Measurements from ENCODE around the gene MSMB.
A peak's percentile ranks its signal among the peaks of the same experiment; 100 is the strongest.

The MSMB gene

DNA sequence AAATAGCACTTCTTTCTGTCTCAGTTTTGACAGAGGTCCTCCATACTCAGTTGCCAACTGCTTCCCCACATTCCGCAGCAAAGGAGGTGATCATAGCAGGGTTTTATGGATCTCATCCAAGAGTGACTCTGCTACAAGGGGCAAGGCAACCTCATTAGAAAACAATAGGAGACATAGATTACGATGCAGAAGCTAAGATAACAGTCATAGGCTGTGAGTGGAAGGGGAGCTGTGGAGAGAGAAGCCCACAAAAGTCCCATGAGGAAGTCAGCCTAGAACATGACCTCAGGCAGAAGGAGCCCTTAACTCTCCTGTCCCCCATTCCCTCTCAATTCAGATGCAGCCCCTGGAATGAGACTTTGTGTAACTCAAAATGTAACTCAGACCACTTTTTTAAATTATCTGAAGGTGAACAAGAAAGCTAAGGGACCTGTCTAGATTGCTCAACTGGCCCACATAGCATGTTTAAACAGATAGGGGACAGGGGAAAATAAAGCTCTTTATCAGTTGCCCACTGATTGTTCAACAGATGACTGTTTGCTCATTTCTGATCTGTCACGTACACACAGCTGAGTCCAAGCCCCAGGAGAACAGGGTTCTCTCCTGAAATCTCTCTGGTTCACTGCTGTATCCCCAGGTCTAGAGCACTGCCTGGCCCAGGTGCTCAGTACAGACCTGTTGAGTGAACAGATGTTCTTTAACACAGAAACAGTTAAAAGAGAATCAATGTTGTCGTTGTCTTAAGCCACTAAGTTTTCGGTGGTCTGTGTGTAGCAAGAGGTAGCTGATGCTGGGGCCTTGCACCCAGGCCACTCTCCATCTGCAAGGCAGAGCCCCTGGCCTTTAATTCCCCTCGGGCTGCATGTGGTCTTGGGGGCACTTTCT is 14.2 kb downstream of the MSMB start:
- Histone ChIP-seq H3K9me3 (ENCODE audit: control insufficient read depth, insufficient read depth, low read depth, low read length) (no peaks in the 10 kb centered on the region), H3K36me3 (ENCODE audit: control insufficient read depth in 2 of 2, insufficient read depth in 1 of 2, low read length in 2 of 2) (peaks cover 0 to 12% of the 10 kb centered on the region in 2 experiments; a peak in 1 of 3 replicates), H3K4me3 (ENCODE audit: low read depth, low read length) (no peak overlapping the region), H3K27ac (ENCODE audit: extremely low read depth, low read depth, low read length) (no peak overlapping the region), H3K4me1 (ENCODE audit: control insufficient read depth, insufficient read depth, low read length) (peaks cover 7% of the 10 kb centered on the region)
- CTCF ChIA-PET = interaction anchor here (0.6 to 1.7 kb wide), 4 partner anchors 12 to 1688 kb away, joined by 3 to 7 read pairs (median 4); no protein-coding TSS in a partner anchor
- POLR2A ChIA-PET = no interaction called here
- TF ChIP-seq, protein P1, sequence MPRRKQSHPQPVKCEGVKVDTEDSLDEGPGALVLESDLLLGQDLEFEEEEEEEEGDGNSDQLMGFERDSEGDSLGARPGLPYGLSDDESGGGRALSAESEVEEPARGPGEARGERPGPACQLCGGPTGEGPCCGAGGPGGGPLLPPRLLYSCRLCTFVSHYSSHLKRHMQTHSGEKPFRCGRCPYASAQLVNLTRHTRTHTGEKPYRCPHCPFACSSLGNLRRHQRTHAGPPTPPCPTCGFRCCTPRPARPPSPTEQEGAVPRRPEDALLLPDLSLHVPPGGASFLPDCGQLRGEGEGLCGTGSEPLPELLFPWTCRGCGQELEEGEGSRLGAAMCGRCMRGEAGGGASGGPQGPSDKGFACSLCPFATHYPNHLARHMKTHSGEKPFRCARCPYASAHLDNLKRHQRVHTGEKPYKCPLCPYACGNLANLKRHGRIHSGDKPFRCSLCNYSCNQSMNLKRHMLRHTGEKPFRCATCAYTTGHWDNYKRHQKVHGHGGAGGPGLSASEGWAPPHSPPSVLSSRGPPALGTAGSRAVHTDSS (tag by site-specific recombination; IDR thresholded peaks at IDR 0.05) = no peak
- TF ChIP-seq SCRT2 (tag by site-specific recombination; IDR thresholded peaks at IDR 0.05) = peak; percentile 71

DNA sequence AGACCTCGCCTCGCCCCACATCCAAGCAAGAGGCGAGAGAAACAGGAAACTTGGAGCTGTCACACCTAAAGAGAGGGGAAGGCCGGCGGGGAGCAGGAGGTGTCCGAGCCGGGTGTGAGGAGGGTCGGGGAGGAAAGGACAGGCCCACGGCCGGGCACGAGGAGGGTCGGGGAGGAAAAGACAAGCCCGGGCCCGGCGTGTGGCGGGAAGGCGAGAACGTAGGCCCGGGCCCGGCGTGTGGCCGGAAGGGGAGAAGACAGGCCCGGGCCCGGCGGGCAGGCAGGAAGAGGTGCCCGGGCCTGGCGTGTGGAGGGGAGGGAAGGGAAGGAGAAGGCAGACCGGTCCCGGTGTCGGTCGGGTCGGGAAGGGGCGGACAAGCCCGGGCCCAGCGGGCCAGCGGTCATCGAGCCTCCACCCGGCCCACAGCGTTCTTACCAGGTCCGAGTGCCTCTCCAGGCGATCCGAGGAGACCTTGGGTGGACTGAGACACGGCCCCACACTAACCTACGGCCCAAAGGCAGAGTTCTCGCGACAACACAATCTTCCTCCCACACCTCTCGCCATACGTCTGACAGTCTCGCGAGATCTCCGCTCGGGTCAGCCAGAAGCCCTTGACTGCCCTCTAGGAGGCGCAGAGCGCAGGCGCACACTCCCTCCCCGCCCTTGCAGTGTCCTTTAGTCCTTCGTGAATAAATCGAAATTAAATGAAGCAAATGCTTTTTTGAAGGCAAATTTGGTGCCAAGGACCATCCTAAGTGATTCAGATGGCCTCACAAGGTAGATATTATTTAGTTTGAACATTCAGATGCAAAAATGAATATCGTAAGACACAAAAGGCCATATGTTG is 15.8 kb downstream of the MSMB start, which contains the start of gene NCOA4:
NCOA4 (minus strand) TSS at position 533 of the 847 bp plus-strand sequence. CDS start 13,943 bp downstream, outside the sequence.
- ChIA-PET POLR2A (interaction anchor here (0.7 to 2.0 kb wide), 2 partner anchors 30 to 76 kb away, joined by 6 to 7 read pairs; no protein-coding TSS in a partner anchor), CTCF (interaction anchor here (0.7 to 1.6 kb wide), 3 partner anchors 9 to 219 kb away, joined by 3 to 7 read pairs (median 4); no protein-coding TSS in a partner anchor)
- Histone ChIP-seq H3K4me3 (ENCODE audit: low read depth, low read length) (peak within 1 kb of the TSS; percentile 93), H3K36me3 (ENCODE audit: control insufficient read depth in 2 of 2, insufficient read depth in 1 of 2, low read length in 2 of 2) (peaks cover 0 to 25% of the 10 kb centered on the region in 2 experiments; a peak in 1 of 3 replicates), H3K4me1 (ENCODE audit: control insufficient read depth, insufficient read depth, low read length) (peaks cover 11% of the 10 kb centered on the region), H3K27ac (ENCODE audit: extremely low read depth, low read depth, low read length) (peak within 1 kb of the TSS; percentile 69), H3K9me3 (ENCODE audit: control insufficient read depth, insufficient read depth, low read depth, low read length) (no peaks in the 10 kb centered on the region)
- TF ChIP-seq, protein P2, sequence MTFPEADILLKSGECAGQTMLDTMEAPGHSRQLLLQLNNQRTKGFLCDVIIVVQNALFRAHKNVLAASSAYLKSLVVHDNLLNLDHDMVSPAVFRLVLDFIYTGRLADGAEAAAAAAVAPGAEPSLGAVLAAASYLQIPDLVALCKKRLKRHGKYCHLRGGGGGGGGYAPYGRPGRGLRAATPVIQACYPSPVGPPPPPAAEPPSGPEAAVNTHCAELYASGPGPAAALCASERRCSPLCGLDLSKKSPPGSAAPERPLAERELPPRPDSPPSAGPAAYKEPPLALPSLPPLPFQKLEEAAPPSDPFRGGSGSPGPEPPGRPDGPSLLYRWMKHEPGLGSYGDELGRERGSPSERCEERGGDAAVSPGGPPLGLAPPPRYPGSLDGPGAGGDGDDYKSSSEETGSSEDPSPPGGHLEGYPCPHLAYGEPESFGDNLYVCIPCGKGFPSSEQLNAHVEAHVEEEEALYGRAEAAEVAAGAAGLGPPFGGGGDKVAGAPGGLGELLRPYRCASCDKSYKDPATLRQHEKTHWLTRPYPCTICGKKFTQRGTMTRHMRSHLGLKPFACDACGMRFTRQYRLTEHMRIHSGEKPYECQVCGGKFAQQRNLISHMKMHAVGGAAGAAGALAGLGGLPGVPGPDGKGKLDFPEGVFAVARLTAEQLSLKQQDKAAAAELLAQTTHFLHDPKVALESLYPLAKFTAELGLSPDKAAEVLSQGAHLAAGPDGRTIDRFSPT (tag by site-specific recombination; IDR thresholded peaks at IDR 0.05) = peak; percentile 69; the same call in 1 of the 2 replicates
- TF ChIP-seq OVOL3 (tag by site-specific recombination; IDR thresholded peaks at IDR 0.05) (no peak), ZNF501 (tag by site-specific recombination; IDR thresholded peaks at IDR 0.05) (peak; percentile 99), OSR2 (tag by site-specific recombination; IDR thresholded peaks at IDR 0.05) (no peak), ZNF239 (tag by site-specific recombination; IDR thresholded peaks at IDR 0.05) (no peak), ZNF701 (tag by site-specific recombination; IDR thresholded peaks at IDR 0.05) (no peak), ZBTB1 (tag by site-specific recombination; IDR thresholded peaks at IDR 0.05) (no peak), ZNF112 (tag by site-specific recombination; IDR thresholded peaks at IDR 0.05) (no peak), ZNF175 (tag by site-specific recombination; IDR thresholded peaks at IDR 0.05) (no peak), KLF7 (tag by site-specific recombination; IDR thresholded peaks at IDR 0.05; ENCODE audit: borderline replicate concordance) (no peak), ZBTB21 (tag by site-specific recombination; IDR thresholded peaks at IDR 0.05) (no peak), GLIS1 (tag by site-specific recombination; IDR thresholded peaks at IDR 0.05) (peak; percentile 62), IKZF3 (tag by site-specific recombination; IDR thresholded peaks at IDR 0.05) (no peak), ZNF473 (tag by site-specific recombination; IDR thresholded peaks at IDR 0.05) (no peak), ZNF514 (tag by site-specific recombination; IDR thresholded peaks at IDR 0.05) (no peak), ZNF629 (tag by site-specific recombination; IDR thresholded peaks at IDR 0.05) (peak; percentile 59)
- TF ChIP-seq, protein P3, sequence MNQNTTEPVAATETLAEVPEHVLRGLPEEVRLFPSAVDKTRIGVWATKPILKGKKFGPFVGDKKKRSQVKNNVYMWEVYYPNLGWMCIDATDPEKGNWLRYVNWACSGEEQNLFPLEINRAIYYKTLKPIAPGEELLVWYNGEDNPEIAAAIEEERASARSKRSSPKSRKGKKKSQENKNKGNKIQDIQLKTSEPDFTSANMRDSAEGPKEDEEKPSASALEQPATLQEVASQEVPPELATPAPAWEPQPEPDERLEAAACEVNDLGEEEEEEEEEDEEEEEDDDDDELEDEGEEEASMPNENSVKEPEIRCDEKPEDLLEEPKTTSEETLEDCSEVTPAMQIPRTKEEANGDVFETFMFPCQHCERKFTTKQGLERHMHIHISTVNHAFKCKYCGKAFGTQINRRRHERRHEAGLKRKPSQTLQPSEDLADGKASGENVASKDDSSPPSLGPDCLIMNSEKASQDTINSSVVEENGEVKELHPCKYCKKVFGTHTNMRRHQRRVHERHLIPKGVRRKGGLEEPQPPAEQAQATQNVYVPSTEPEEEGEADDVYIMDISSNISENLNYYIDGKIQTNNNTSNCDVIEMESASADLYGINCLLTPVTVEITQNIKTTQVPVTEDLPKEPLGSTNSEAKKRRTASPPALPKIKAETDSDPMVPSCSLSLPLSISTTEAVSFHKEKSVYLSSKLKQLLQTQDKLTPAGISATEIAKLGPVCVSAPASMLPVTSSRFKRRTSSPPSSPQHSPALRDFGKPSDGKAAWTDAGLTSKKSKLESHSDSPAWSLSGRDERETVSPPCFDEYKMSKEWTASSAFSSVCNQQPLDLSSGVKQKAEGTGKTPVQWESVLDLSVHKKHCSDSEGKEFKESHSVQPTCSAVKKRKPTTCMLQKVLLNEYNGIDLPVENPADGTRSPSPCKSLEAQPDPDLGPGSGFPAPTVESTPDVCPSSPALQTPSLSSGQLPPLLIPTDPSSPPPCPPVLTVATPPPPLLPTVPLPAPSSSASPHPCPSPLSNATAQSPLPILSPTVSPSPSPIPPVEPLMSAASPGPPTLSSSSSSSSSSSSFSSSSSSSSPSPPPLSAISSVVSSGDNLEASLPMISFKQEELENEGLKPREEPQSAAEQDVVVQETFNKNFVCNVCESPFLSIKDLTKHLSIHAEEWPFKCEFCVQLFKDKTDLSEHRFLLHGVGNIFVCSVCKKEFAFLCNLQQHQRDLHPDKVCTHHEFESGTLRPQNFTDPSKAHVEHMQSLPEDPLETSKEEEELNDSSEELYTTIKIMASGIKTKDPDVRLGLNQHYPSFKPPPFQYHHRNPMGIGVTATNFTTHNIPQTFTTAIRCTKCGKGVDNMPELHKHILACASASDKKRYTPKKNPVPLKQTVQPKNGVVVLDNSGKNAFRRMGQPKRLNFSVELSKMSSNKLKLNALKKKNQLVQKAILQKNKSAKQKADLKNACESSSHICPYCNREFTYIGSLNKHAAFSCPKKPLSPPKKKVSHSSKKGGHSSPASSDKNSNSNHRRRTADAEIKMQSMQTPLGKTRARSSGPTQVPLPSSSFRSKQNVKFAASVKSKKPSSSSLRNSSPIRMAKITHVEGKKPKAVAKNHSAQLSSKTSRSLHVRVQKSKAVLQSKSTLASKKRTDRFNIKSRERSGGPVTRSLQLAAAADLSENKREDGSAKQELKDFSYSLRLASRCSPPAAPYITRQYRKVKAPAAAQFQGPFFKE (tag by site-specific recombination; IDR thresholded peaks at IDR 0.05; ENCODE audit: borderline replicate concordance) = no peak
- TF ChIP-seq, protein P1 (tag by site-specific recombination; IDR thresholded peaks at IDR 0.05) = no peak
